ENCODE measurements around the gene CDH5. TPM values are rescaled to one million over a fixed set of nuclear protein-coding genes. Genes with fewer than 3 reads are reported as not detected.
"Not testable (repeated sequence)": the region's sequence is repeated elsewhere in the genome, so short reads cannot be mapped to it uniquely, and the experiment has no call there.

The CDH5 gene
- polyA plus RNA-seq, 1 of the 3 experiments (the other 2 are of a cell fraction) = not detected

GRCh38 chr16:66326991-66327513 lies 39.4 kb upstream of the CDH5 start (continued):
- TF ChIP-seq CTCF (IDR thresholded peaks at IDR 0.05) = no peak

- POLR2A ChIA-PET = no interaction called here
- Histone ChIP-seq H3K4me2 (no peak overlapping the region), H3K4me3 (ENCODE audit: low read depth in 2 of 2, low read length in 1 of 2) (no peak overlapping the region), H3K4me1 (ENCODE audit: control insufficient read depth in 1 of 2, insufficient read depth in 2 of 2, low read depth in 1 of 2, low read length in 1 of 2) (peaks cover 0 to 15% of the 10 kb centered on the region in 2 experiments; a peak in 1 of 4 replicates), H3K9me3 (no peaks in the 10 kb centered on the region), H3K36me3 (replicated peaks in 1 of 2; ENCODE audit: control insufficient read depth in 1 of 2, insufficient read depth in 2 of 2, low read length in 1 of 2) (no peaks in the 10 kb centered on the region), H3K9ac (no peak overlapping the region), H3K9me2 (no peaks in the 10 kb centered on the region), H3F3A (replicated peaks; ENCODE audit: insufficient read depth) (no peaks in the 10 kb centered on the region), H2AFZ (ENCODE audit: low read depth) (no peak overlapping the region), H4K20me1 (ENCODE audit: insufficient read depth) (no peaks in the 10 kb centered on the region), H3K27ac (ENCODE audit: low read depth in 2 of 2, low read length in 1 of 2) (no peak overlapping the region), H3K79me2 (ENCODE audit: insufficient read depth) (no peaks in the 10 kb centered on the region), H3K27me3 (ENCODE audit: insufficient read depth) (peaks cover 1% of the 10 kb centered on the region; the same call in 1 of the 2 replicates)
- no peak for TF ChIP-seq RXRA (IDR thresholded peaks at IDR 0.05; ENCODE audit: borderline replicate concordance, low read depth)
- TF ChIP-seq RAD21 (IDR thresholded peaks at IDR 0.05; ENCODE audit: low read length) = no peak
- no peak for TF ChIP-seq POLR2AphosphoS5 (IDR thresholded peaks at IDR 0.05; ENCODE audit: low read depth, low read length)
- no peak for TF ChIP-seq REST (IDR thresholded peaks at IDR 0.05; ENCODE audit: low read depth, low read length)
- no peak for TF ChIP-seq YY1 (IDR thresholded peaks at IDR 0.05; ENCODE audit: low read depth)
- no peak for TF ChIP-seq TAF1 (IDR thresholded peaks at IDR 0.05; ENCODE audit: borderline replicate concordance, low read depth, low read length)
- no peak for TF ChIP-seq MXI1 (IDR thresholded peaks at IDR 0.05; ENCODE audit: low read depth, low read length)
- TF ChIP-seq JUND (IDR thresholded peaks at IDR 0.05) = no peak
- TF ChIP-seq SIN3A (IDR thresholded peaks at IDR 0.05; ENCODE audit: borderline replicate concordance, low read depth, low read length) = no peak
- no peak for TF ChIP-seq RCOR1 (IDR thresholded peaks at IDR 0.05; ENCODE audit: low read length)
- no peak for TF ChIP-seq GATA2 (CRISPR knock-in tag; IDR thresholded peaks at IDR 0.05)
- no peak for TF ChIP-seq MEF2A (IDR thresholded peaks at IDR 0.05; ENCODE audit: borderline replicate concordance, low read depth)
- CTCF ChIA-PET = interaction anchor here (1.1 to 11.2 kb wide), 3 partner anchors 7 to 29 kb away, joined by 4 to 133 read pairs (median 12); no protein-coding TSS in a partner anchor
- WGBS (ENCODE audit: low lambda C conversion rate) = 70% methylated on average over 11 of the region's 11 CpGs
- DNase-seq = no peak
Observed at GRCh38 chr16:66328282-66328681, 38.2 kb upstream of the CDH5 start.

- DNase-seq; H3K9me2 ChIP-seq; H3K36me3 ChIP-seq (replicated peaks in 1 of 2; ENCODE audit: control insufficient read depth in 1 of 2, insufficient read depth in 2 of 2, low read length in 1 of 2); H3K4me1 ChIP-seq (ENCODE audit: control insufficient read depth in 1 of 2, insufficient read depth in 2 of 2, low read depth in 1 of 2, low read length in 1 of 2); H3K9me3 ChIP-seq; H3K27ac ChIP-seq (ENCODE audit: low read depth in 2 of 2, low read length in 1 of 2); H4K20me1 ChIP-seq (ENCODE audit: insufficient read depth); H3K4me2 ChIP-seq; H3K9ac ChIP-seq; POLR2A ChIA-PET; H3K27me3 ChIP-seq (ENCODE audit: insufficient read depth); H3K4me3 ChIP-seq (ENCODE audit: low read depth in 2 of 2, low read length in 1 of 2); H3K79me2 ChIP-seq (ENCODE audit: insufficient read depth); H2AFZ ChIP-seq (ENCODE audit: low read depth); H3F3A ChIP-seq (replicated peaks; ENCODE audit: insufficient read depth): not testable (repeated sequence)
- WGBS (ENCODE audit: low lambda C conversion rate) = 13% methylated on average over 2 of the region's 2 CpGs
- CTCF ChIA-PET = interaction anchor here (3.7 to 11.2 kb wide), 2 partner anchors 11 to 26 kb away, joined by 12 to 133 read pairs; no protein-coding TSS in a partner anchor
Observed at GRCh38 chr16:66331464-66331863, 35.0 kb upstream of the CDH5 start.
